SK-N-SH (cell line): ENCODE data around the gene MYADML2. TPM values are rescaled to one million over a fixed set of nuclear protein-coding genes. Genes with fewer than 3 reads are reported as not detected.
A peak's percentile ranks its signal among the peaks of the same experiment; 100 is the strongest.

ENCODE experiments used
- CTCF ChIA-PET: fragments of 300-600, 350-600 bp; formaldehyde crosslinking; extraction: SDS; loops from one replicate; lab custom pipeline; 2021; lab: Yijun Ruan, JAX
- POLR2A ChIA-PET: fragments of 350-600 bp; sonication (Branson Sonifier 250); formaldehyde crosslinking; extraction: SDS; loops from one replicate; lab custom pipeline; 2020; ENCODE audit warnings: antibody characterized with exemption, inconsistent platforms; lab: Yijun Ruan, JAX
- DNase-seq: peaks from one replicate; pipeline ENCODE4 v3.0.0; 2012
- H2AFZ ChIP-seq: fragments of 200-600 bp; sonication (generic); 2 replicates; pipeline ENCODE4 v1.8.1; 2016; ENCODE audit warnings: antibody characterized with exemption, mild to moderate bottlenecking, low read depth
- H3F3A ChIP-seq: fragments of 200-600 bp; sonication (generic); replicated peaks from 2 replicates; pipeline ENCODE3; 2016; ENCODE audit warnings: antibody characterized with exemption, mild to moderate bottlenecking; ENCODE audit not compliant: insufficient read depth
- H3K27ac ChIP-seq, 2 experiments: fragments of 200-500 bp in 1 of 2; fragments of 200-600 bp in 1 of 2; sonication (Bioruptor generic) in 1 of 2; sonication (generic), shearing (Covaris generic) in 1 of 2; 2 replicates each; pipeline versions ENCODE4 v1.5.1 to v1.6.1; 2014 to 2016; ENCODE audit warnings: low read depth in 2 of 2, inconsistent platforms in 1 of 2, low read length in 1 of 2, mild to moderate bottlenecking in 1 of 2, mixed read lengths in 1 of 2
- H3K27me3 ChIP-seq: fragments of 200-600 bp; sonication (generic), shearing (Covaris generic); 2 replicates; pipeline ENCODE4 v1.6.1; 2016; ENCODE audit warnings: mixed run types; ENCODE audit not compliant: insufficient read depth
- H3K36me3 ChIP-seq, 2 experiments: fragments of 200-500 bp in 1 of 2; fragments of 200-600 bp in 1 of 2; sonication (Bioruptor generic) in 1 of 2; sonication (generic) in 1 of 2; replicated peaks in 1 of 2; 2 replicates each; pipeline versions ENCODE3 to v1.5.1; 2014 to 2016; ENCODE audit warnings: low read length in 1 of 2, mild to moderate bottlenecking in 1 of 2; ENCODE audit not compliant: insufficient read depth in 2 of 2, control insufficient read depth in 1 of 2
- H3K4me1 ChIP-seq, 2 experiments: fragments of 200-500 bp in 1 of 2; fragments of 200-600 bp in 1 of 2; sonication (Bioruptor generic) in 1 of 2; sonication (generic), shearing (Covaris generic) in 1 of 2; 2 replicates each; pipeline versions ENCODE4 v1.5.1 to v1.6.1; 2014 to 2016; ENCODE audit warnings: low read depth in 1 of 2, low read length in 1 of 2, mixed run types in 1 of 2; ENCODE audit not compliant: insufficient read depth in 2 of 2, control insufficient read depth in 1 of 2
- H3K4me2 ChIP-seq: fragments of 200-600 bp; sonication (generic), shearing (Covaris generic); 2 replicates; pipeline ENCODE4 v1.6.1; 2017; ENCODE audit warnings: mixed run types
- H3K4me3 ChIP-seq, 2 experiments: fragments of 200-500 bp in 1 of 2; fragments of 200-600 bp in 1 of 2; sonication (Bioruptor generic) in 1 of 2; sonication (generic), shearing (Covaris generic) in 1 of 2; 2 replicates each; pipeline versions ENCODE4 v1.5.1 to v1.8.1; 2014 to 2016; ENCODE audit warnings: low read depth in 2 of 2, inconsistent platforms in 1 of 2, low read length in 1 of 2, mild to moderate bottlenecking in 1 of 2, mixed read lengths in 1 of 2, moderate library complexity in 1 of 2
- H3K79me2 ChIP-seq: fragments of 200-600 bp; sonication (generic); 2 replicates; pipeline ENCODE4 v1.8.1; 2017; ENCODE audit warnings: mild to moderate bottlenecking; ENCODE audit not compliant: insufficient read depth
- H3K9ac ChIP-seq: fragments of 200-600 bp; sonication (generic); 2 replicates; pipeline ENCODE4 v1.6.1; 2017; ENCODE audit warnings: mixed run types
- H3K9me2 ChIP-seq: fragments of 200-600 bp; sonication (generic); 2 replicates; pipeline ENCODE4 v1.6.1; 2017; ENCODE audit warnings: mixed run types
- H3K9me3 ChIP-seq: fragments of 200-600 bp; sonication (generic); 2 replicates; pipeline ENCODE4 v1.6.1; 2017; ENCODE audit warnings: mixed run types, mild to moderate bottlenecking, moderate library complexity
- H4K20me1 ChIP-seq: fragments of 200-600 bp; sonication (generic); 2 replicates; pipeline ENCODE4 v1.6.1; 2017; ENCODE audit warnings: mild to moderate bottlenecking, mixed run types; ENCODE audit not compliant: insufficient read depth
- CHD2 ChIP-seq: fragments of 150-350 bp; IDR thresholded peaks from 2 replicates; pipeline ENCODE4 v1.6.1; 2018; ENCODE audit warnings: low read length; ENCODE audit not compliant: partially characterized antibody
- FOSL2 ChIP-seq: IDR thresholded peaks from 2 replicates; pipeline ENCODE4 v1.4.0; 2012; ENCODE audit warnings: low read depth, mild to moderate bottlenecking, moderate library complexity, borderline replicate concordance
- GATA2 ChIP-seq: sonication (generic); formaldehyde crosslinking; IDR thresholded peaks from 2 replicates; pipeline ENCODE4 v1.5.0; 2020; ENCODE audit warnings: mild to moderate bottlenecking, missing genetic modification reagents
- JUND ChIP-seq: IDR thresholded peaks from 2 replicates; pipeline ENCODE4 v1.4.0; 2012
- MEF2A ChIP-seq: IDR thresholded peaks from 2 replicates; pipeline ENCODE4 v1.4.0; 2012; ENCODE audit warnings: low read depth, borderline replicate concordance
- NFIC ChIP-seq: IDR thresholded peaks from 2 replicates; pipeline ENCODE4 v1.4.0; 2012; ENCODE audit warnings: borderline replicate concordance
- NRF1 ChIP-seq: IDR thresholded peaks from 2 replicates; pipeline ENCODE4 v1.6.1; 2012; ENCODE audit warnings: low read depth, mild to moderate bottlenecking, low read length
- RAD21 ChIP-seq: IDR thresholded peaks from 2 replicates; pipeline ENCODE4 v1.6.1; 2012; ENCODE audit warnings: mild to moderate bottlenecking, low read length
- RXRA ChIP-seq: IDR thresholded peaks from 2 replicates; pipeline ENCODE4 v1.4.0; 2012; ENCODE audit warnings: low read depth, mild to moderate bottlenecking, borderline replicate concordance
- SMC3 ChIP-seq: IDR thresholded peaks from 2 replicates; pipeline ENCODE4 v1.6.1; 2012; ENCODE audit warnings: low read depth, low read length, improper control_type of control experiment
- TEAD4 ChIP-seq: IDR thresholded peaks from 2 replicates; pipeline ENCODE4 v1.4.0; 2012; ENCODE audit warnings: mild to moderate bottlenecking, borderline replicate concordance; ENCODE audit not compliant: insufficient read depth
- YY1 ChIP-seq: IDR thresholded peaks from 2 replicates; pipeline ENCODE4 v1.4.0; 2012; ENCODE audit warnings: low read depth, mild to moderate bottlenecking
- WGBS: methylation state at CpG from one replicate; pipeline ENCODE4 v1.1.6; 2017; ENCODE audit warnings: low lambda C conversion rate; 5-methylcytosine and 5-hydroxymethylcytosine counted together
- polyA plus RNA-seq, 3 experiments: library from polyadenylated mRNA; depleted of rRNA; stranded (reverse); fragments of >200 nt; gene quantifications; 2 replicates each; pipeline ENCODE4 v1.2.3, GENCODE V29; 2012
- TF ChIP-seq, protein P1 (sequence below): IDR thresholded peaks from 2 replicates; pipeline ENCODE4 v1.4.0; 2012; ENCODE audit warnings: low read depth, borderline replicate concordance
- TF ChIP-seq, protein P2 (sequence below): fragments of 200-600 bp; sonication (generic); IDR thresholded peaks from 2 replicates; pipeline ENCODE4 v1.6.1; 2017; ENCODE audit warnings: antibody characterized with exemption, mild to moderate bottlenecking, moderate library complexity
- TF ChIP-seq, protein P3 (sequence below): fragments of 150-350 bp; IDR thresholded peaks from 2 replicates; pipeline ENCODE4 v1.6.1; 2017; ENCODE audit warnings: antibody characterized with exemption, low read length, low read depth, borderline replicate concordance

The MYADML2 gene
- polyA plus RNA-seq, 1 of the 3 experiments (the other 2 are of a cell fraction) = not detected

DNA sequence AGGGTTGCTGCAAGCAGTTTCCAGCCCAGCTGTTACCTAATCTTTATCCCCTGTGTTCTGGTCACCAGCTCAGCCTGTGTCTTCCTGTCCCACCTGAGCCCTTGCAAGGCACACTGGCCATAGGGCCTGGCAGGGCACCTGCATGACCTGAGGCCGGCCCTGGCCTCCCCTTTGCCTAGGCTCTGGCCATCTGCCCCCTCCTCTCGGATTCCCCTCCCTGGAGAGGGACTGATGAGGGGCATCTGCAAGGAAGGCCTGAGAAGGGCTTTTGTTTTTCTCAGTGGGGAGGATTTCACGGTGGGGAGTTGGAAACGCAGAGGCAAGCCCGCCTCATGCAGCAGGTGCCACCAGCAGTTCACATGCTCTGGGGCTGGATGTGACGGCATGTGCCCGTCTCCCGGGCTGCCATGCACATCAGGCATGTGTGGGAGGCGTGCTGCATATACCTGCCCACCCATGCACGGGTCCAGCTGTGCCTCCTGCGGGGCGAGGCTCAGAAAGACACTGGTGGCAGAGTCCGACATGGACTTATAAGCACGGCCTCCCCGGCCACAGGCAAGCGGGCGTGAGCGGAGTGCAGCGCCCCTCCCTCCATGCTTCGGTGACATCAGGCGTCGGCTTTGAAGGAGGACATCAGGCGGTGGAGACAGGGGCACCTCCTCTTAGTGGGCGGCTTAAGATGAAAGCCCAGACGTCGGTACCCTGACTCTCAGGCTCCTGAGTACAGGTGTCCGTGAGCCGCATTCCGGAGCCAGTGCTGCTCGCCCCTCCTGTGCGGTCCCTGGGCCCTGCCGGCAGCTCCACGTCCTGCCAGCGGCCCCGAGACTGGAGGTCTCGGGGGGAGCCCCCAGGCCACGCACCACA, 46.9 kb upstream of the MYADML2 start:
- H3K27ac ChIP-seq = no peak overlapping the region
- DNase-seq = no peak
- 97% methylated on average over 22 of the region's 37 CpGs for WGBS
- no peak overlapping the region for H3K4me2 ChIP-seq
- POLR2A ChIA-PET = no interaction called here
- no peaks in the 10 kb centered on the region for H3K9me2 ChIP-seq
- H3K4me3 ChIP-seq = no peak overlapping the region
- peaks cover 12% of the 10 kb centered on the region; the same call in 1 of the 2 replicates for H3K79me2 ChIP-seq
- CTCF ChIA-PET = interaction anchor here (5.9 to 6.3 kb wide), 2 partner anchors 27 to 33 kb away, joined by 43 to 56 read pairs; partner anchors contain the start of genes CENPX and NOTUM
- peaks cover 0 to 11% of the 10 kb centered on the region in 2 experiments for H3K36me3 ChIP-seq
- no peaks in the 10 kb centered on the region for H3F3A ChIP-seq
- no peaks in the 10 kb centered on the region for H4K20me1 ChIP-seq
- H3K9ac ChIP-seq = no peak overlapping the region
- no peaks in the 10 kb centered on the region for H3K27me3 ChIP-seq
- TF ChIP-seq GATA2 (CRISPR knock-in tag) = no peak
- TF ChIP-seq, protein P1, sequence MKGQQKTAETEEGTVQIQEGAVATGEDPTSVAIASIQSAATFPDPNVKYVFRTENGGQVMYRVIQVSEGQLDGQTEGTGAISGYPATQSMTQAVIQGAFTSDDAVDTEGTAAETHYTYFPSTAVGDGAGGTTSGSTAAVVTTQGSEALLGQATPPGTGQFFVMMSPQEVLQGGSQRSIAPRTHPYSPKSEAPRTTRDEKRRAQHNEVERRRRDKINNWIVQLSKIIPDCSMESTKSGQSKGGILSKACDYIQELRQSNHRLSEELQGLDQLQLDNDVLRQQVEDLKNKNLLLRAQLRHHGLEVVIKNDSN = no peak
- TF ChIP-seq, protein P2, sequence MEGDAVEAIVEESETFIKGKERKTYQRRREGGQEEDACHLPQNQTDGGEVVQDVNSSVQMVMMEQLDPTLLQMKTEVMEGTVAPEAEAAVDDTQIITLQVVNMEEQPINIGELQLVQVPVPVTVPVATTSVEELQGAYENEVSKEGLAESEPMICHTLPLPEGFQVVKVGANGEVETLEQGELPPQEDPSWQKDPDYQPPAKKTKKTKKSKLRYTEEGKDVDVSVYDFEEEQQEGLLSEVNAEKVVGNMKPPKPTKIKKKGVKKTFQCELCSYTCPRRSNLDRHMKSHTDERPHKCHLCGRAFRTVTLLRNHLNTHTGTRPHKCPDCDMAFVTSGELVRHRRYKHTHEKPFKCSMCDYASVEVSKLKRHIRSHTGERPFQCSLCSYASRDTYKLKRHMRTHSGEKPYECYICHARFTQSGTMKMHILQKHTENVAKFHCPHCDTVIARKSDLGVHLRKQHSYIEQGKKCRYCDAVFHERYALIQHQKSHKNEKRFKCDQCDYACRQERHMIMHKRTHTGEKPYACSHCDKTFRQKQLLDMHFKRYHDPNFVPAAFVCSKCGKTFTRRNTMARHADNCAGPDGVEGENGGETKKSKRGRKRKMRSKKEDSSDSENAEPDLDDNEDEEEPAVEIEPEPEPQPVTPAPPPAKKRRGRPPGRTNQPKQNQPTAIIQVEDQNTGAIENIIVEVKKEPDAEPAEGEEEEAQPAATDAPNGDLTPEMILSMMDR = no peak
- TF ChIP-seq, all 33 proteins: peak for 0
- Histone ChIP-seq H3K4me1 (peaks cover 0 to 25% of the 10 kb centered on the region in 2 experiments; a peak in 1 of 4 replicates), H2AFZ (no peak overlapping the region), H3K9me3 (no peaks in the 10 kb centered on the region)

DNA sequence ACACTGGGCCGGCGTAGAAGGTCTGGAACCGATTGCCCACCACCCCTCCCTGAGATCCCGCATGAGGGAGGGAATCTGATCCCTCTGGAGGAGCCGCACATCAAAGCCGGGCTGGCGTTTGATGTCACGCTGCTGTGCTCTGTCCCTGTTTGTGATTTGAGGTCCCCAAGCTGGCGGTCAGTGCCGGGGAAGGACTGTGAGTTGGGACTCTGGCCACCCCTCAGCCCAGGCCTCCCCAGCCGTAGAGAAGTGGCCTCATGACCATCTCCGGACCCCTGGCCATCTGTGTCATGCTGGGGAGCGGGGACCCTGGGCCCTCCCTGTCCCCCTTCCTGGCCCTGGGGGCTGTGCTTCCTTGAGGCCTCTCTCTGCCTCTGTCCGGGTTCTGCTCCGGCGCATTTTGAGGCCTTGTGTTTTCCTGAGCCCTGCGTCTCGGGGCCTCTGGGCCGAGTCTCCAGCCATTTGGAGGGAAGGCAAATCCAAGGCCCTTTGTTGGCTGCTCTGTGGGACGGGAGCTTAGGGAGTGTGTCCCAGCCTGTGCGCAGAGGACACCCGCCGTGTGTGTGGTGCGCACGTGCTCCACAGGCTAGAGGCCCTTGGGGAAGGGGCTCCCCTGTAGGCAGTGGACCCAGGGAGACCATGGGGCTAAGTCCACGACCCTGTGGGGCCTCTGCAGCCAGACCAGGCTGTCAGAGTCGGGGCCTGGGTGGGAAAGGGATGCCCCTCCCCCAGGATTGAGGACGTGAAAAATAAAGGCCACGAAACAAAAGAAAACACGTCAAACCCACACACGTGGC, 45.5 kb upstream of the MYADML2 start:
- H3K36me3 ChIP-seq = peaks cover 0 to 11% of the 10 kb centered on the region in 2 experiments
- ChIA-PET CTCF (interaction anchor here (0.7 to 6.1 kb wide), 8 partner anchors 12 to 64 kb away, joined by 3 to 64 read pairs (median 6); partner anchors contain the start of genes CENPX, LRRC45, MAFG and NOTUM), POLR2A (interaction anchor here (1.0 to 1.1 kb wide), 2 partner anchors 33 to 55 kb away, joined by 3 read pairs; no protein-coding TSS in a partner anchor)
- H3F3A ChIP-seq = no peaks in the 10 kb centered on the region
- no peak overlapping the region for H3K9ac ChIP-seq
- H3K79me2 ChIP-seq = peaks cover 20% of the 10 kb centered on the region; the same call in 1 of the 2 replicates
- H3K27ac ChIP-seq = peak overlapping the region in 1 of 2 experiments; percentile 91; a peak in 2 of 4 replicates
- H3K4me2 ChIP-seq = no peak overlapping the region
- 90% methylated on average over 17 of the region's 31 CpGs for WGBS
- H2AFZ ChIP-seq = no peak overlapping the region
- H3K9me3 ChIP-seq = no peaks in the 10 kb centered on the region
- H3K4me1 ChIP-seq = peaks cover 0 to 25% of the 10 kb centered on the region in 2 experiments; a peak in 1 of 4 replicates
- H3K27me3 ChIP-seq = no peaks in the 10 kb centered on the region
- TF ChIP-seq TEAD4 (no peak), RXRA (no peak), CHD2 (no peak), YY1 (no peak), JUND (no peak), NRF1 (no peak), SMC3 (no peak), MEF2A (no peak), FOSL2 (no peak), RAD21 (no peak), NFIC (no peak)
- TF ChIP-seq, protein P3, sequence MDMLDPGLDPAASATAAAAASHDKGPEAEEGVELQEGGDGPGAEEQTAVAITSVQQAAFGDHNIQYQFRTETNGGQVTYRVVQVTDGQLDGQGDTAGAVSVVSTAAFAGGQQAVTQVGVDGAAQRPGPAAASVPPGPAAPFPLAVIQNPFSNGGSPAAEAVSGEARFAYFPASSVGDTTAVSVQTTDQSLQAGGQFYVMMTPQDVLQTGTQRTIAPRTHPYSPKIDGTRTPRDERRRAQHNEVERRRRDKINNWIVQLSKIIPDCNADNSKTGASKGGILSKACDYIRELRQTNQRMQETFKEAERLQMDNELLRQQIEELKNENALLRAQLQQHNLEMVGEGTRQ = no peak
- H4K20me1 ChIP-seq = no peaks in the 10 kb centered on the region; the same call in 1 of the 2 replicates
- no peak overlapping the region for H3K4me3 ChIP-seq
- H3K9me2 ChIP-seq = no peaks in the 10 kb centered on the region
- DNase-seq = peak; percentile 70
